ENCODE measurements around the gene LCOR.

LCOR gene

DNA sequence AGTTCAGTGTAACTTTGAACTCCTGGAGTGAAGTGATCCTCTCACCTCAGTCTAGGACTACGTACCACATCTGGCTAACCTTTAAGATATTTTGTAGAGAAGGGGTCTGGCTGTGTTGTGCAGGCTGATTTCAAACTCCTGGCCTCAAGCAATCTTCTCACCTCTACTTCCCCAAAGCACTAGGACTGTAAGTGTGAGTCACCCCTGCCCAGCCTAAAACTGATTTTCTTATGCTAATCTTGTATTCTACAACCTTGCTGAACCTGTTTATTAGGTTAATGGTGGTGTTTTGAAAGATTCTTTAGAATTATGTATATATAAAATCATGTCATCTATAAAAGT, 58.0 kb downstream of the LCOR start:
- H3K18ac ChIP-seq (ENCODE audit: low read depth in 1 of 2, low read length in 2 of 2) = no peak overlapping the region
- no peak overlapping the region for H2BK120ac ChIP-seq (ENCODE audit: low read depth, low read length)
- no peaks in the 10 kb centered on the region for H3K27me3 ChIP-seq (ENCODE audit: control insufficient read depth in 1 of 2, insufficient read depth in 1 of 2, low read length in 2 of 2)
- no peak overlapping the region for H2BK12ac ChIP-seq (ENCODE audit: low read length in 2 of 2)
- no peak overlapping the region for H4K91ac ChIP-seq (ENCODE audit: low read length)
- no peak overlapping the region for H3K4me2 ChIP-seq (ENCODE audit: low read length, poor library complexity, severe bottlenecking)
- H2AFZ ChIP-seq (ENCODE audit: low read depth, low read length) = no peak overlapping the region
- H3K14ac ChIP-seq (ENCODE audit: low read length in 2 of 2) = no peak overlapping the region
- WGBS = no CpG with 5 or more reads among the region's 1 CpG
- no peak overlapping the region for H2BK15ac ChIP-seq (ENCODE audit: low read depth, poor library complexity, severe bottlenecking)
- no peak overlapping the region for H3K23ac ChIP-seq (ENCODE audit: low read length in 2 of 2)
- no peak overlapping the region for H3K9ac ChIP-seq (ENCODE audit: low read length)
- no peaks in the 10 kb centered on the region for H3K4me1 ChIP-seq (ENCODE audit: control insufficient read depth, insufficient read depth, low read depth, low read length)
- DNase-seq = no peak
- H2BK5ac ChIP-seq (ENCODE audit: low read depth, low read length, poor library complexity, severe bottlenecking) = no peak overlapping the region
- H2AK5ac ChIP-seq (ENCODE audit: low read length, severe bottlenecking) = no peak overlapping the region
- no peak overlapping the region for H4K8ac ChIP-seq (ENCODE audit: low read length)
- peaks cover 6 to 16% of the 10 kb centered on the region in 2 experiments for H3K36me3 ChIP-seq (ENCODE audit: control insufficient read depth in 1 of 2, insufficient read depth in 2 of 2, low read depth in 1 of 2, low read length in 2 of 2)
- peaks cover 8% of the 10 kb centered on the region for H3K9me3 ChIP-seq (ENCODE audit: control insufficient read depth, low read length)
- H3K27ac ChIP-seq (ENCODE audit: low read length, poor library complexity, severe bottlenecking) = no peak overlapping the region
- peaks cover 14% of the 10 kb centered on the region for H3K79me1 ChIP-seq (replicated peaks; ENCODE audit: low read length, poor library complexity, severe bottlenecking)
- H3K4me3 ChIP-seq (ENCODE audit: insufficient read depth in 1 of 2, low read depth in 1 of 2, low read length in 2 of 2) = no peak overlapping the region
- H3K4ac ChIP-seq (ENCODE audit: low read depth in 1 of 2, low read length in 2 of 2) = no peak overlapping the region

DNA sequence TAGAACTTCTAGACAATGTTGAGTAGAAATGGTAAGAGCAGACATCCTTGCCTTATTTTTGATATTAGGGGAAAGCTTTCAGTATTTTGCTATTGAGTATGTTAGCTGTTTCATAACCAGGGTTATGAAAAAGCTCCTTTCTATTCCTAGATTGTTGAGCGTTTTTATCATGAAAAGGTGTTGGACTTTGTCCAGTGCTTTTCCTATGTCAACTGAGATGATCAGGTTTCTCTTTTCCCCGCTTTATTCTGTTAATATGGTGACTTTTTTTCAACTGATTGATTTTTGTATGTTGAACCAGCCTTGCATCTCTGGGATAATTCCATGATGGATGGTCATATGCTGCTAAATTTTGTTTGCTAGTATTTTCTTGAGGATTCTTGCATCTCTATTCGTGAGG, 58.5 kb downstream of the LCOR start:
- Histone ChIP-seq H3K9me3 (ENCODE audit: control insufficient read depth, low read length) (peaks cover 8% of the 10 kb centered on the region), H2BK120ac (ENCODE audit: low read depth, low read length) (no peak overlapping the region), H3K9ac (ENCODE audit: low read length) (no peak overlapping the region), H3K27me3 (ENCODE audit: control insufficient read depth in 1 of 2, insufficient read depth in 1 of 2, low read length in 2 of 2) (no peaks in the 10 kb centered on the region), H3K4me1 (ENCODE audit: control insufficient read depth, insufficient read depth, low read depth, low read length) (no peaks in the 10 kb centered on the region), H2BK5ac (ENCODE audit: low read depth, low read length, poor library complexity, severe bottlenecking) (no peak overlapping the region), H3K36me3 (ENCODE audit: control insufficient read depth in 1 of 2, insufficient read depth in 2 of 2, low read depth in 1 of 2, low read length in 2 of 2) (peaks cover 6 to 16% of the 10 kb centered on the region in 2 experiments), H2BK12ac (ENCODE audit: low read length in 2 of 2) (no peak overlapping the region), H3K27ac (ENCODE audit: low read length, poor library complexity, severe bottlenecking) (no peak overlapping the region), H2BK15ac (ENCODE audit: low read depth, poor library complexity, severe bottlenecking) (no peak overlapping the region), H2AK5ac (ENCODE audit: low read length, severe bottlenecking) (no peak overlapping the region), H2AFZ (ENCODE audit: low read depth, low read length) (no peak overlapping the region), H3K79me1 (replicated peaks; ENCODE audit: low read length, poor library complexity, severe bottlenecking) (peaks cover 16% of the 10 kb centered on the region), H3K4ac (ENCODE audit: low read depth in 1 of 2, low read length in 2 of 2) (no peak overlapping the region), H4K8ac (ENCODE audit: low read length) (no peak overlapping the region), H4K91ac (ENCODE audit: low read length) (no peak overlapping the region), H3K23ac (ENCODE audit: low read length in 2 of 2) (no peak overlapping the region), H3K4me2 (ENCODE audit: low read length, poor library complexity, severe bottlenecking) (no peak overlapping the region), H3K4me3 (ENCODE audit: insufficient read depth in 1 of 2, low read depth in 1 of 2, low read length in 2 of 2) (no peak overlapping the region), H3K14ac (ENCODE audit: low read length in 2 of 2) (no peak overlapping the region), H3K18ac (ENCODE audit: low read depth in 1 of 2, low read length in 2 of 2) (no peak overlapping the region)
- no peak for DNase-seq
- WGBS = 86% methylated on average over 3 of the region's 3 CpGs

DNA sequence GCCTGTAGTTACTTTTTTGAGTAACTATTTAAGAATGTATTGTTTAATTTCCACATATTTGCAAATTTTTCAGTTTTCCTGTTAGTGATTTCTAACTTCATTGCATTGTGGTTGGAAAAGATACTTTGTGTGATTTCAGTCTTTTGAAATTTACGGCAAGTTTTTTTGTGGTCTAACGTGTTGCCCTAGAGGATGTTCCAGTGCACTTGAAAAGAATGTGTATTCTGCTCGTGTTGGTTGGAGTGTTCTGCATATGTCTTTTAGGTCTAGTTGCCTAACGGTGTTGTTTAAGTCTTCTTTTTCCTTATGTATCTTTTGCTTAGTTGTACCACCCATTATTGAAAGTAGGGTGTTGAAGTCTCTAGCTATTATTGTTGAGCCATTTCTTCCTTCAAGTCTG, 59.7 kb downstream of the LCOR start:
- Histone ChIP-seq H3K14ac (ENCODE audit: low read length in 2 of 2) (no peak overlapping the region), H3K4me2 (ENCODE audit: low read length, poor library complexity, severe bottlenecking) (no peak overlapping the region), H4K91ac (ENCODE audit: low read length) (no peak overlapping the region), H3K79me1 (replicated peaks; ENCODE audit: low read length, poor library complexity, severe bottlenecking) (peaks cover 18% of the 10 kb centered on the region), H3K9ac (ENCODE audit: low read length) (no peak overlapping the region), H3K9me3 (ENCODE audit: control insufficient read depth, low read length) (peaks cover 8% of the 10 kb centered on the region), H3K4me3 (ENCODE audit: insufficient read depth in 1 of 2, low read depth in 1 of 2, low read length in 2 of 2) (no peak overlapping the region), H3K36me3 (ENCODE audit: control insufficient read depth in 1 of 2, insufficient read depth in 2 of 2, low read depth in 1 of 2, low read length in 2 of 2) (peaks cover 5 to 8% of the 10 kb centered on the region in 2 experiments), H3K27ac (ENCODE audit: low read length, poor library complexity, severe bottlenecking) (no peak overlapping the region), H2AFZ (ENCODE audit: low read depth, low read length) (no peak overlapping the region), H3K4me1 (ENCODE audit: control insufficient read depth, insufficient read depth, low read depth, low read length) (no peaks in the 10 kb centered on the region), H2AK5ac (ENCODE audit: low read length, severe bottlenecking) (no peak overlapping the region), H2BK15ac (ENCODE audit: low read depth, poor library complexity, severe bottlenecking) (no peak overlapping the region), H2BK12ac (ENCODE audit: low read length in 2 of 2) (no peak overlapping the region), H4K8ac (ENCODE audit: low read length) (no peak overlapping the region), H3K27me3 (ENCODE audit: control insufficient read depth in 1 of 2, insufficient read depth in 1 of 2, low read length in 2 of 2) (no peaks in the 10 kb centered on the region), H3K18ac (ENCODE audit: low read depth in 1 of 2, low read length in 2 of 2) (no peak overlapping the region), H3K4ac (ENCODE audit: low read depth in 1 of 2, low read length in 2 of 2) (no peak overlapping the region), H2BK5ac (ENCODE audit: low read depth, low read length, poor library complexity, severe bottlenecking) (no peak overlapping the region), H2BK120ac (ENCODE audit: low read depth, low read length) (no peak overlapping the region), H3K23ac (ENCODE audit: low read length in 2 of 2) (no peak overlapping the region)
- no peak for DNase-seq
- 95% methylated on average over 4 of the region's 4 CpGs for whole genome bisulfite sequencing

DNA sequence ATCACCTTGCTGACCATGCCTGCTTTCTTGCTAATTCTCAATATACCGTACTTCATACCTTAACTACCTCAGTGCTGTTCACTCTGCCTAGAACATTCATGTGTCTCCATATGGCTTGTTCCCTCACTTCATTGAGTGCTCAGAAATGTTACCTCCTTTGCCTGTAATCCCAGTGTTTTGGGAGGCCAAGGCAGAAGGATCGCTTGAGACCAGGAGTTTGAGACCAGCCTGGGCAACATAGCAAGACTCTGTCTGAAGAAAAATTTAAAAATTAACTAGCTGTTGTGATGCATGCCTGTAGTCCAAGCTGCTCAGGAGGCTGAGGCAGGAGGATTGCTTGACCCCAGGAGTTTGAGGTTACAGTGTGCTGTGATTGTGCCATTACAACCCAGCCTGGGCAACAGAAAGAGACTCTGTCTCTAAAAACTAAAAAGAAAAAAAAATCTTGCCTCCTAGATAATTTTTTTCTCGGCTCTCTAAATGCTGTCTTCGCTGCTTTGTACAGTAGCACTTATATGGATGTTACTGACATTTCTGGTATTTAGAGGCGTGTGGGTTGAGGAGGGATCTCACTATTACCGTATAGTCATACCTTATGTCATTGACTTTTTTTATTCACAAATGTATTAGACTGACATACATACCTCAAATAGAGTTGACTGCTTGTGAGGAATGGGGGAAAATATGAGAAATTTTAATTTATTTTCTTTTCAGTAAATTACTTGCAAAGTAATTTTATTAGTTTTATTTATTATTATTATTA, 63.7 kb downstream of the LCOR start:
- 92% methylated on average over 4 of the region's 6 CpGs for WGBS
- Histone ChIP-seq H3K18ac (ENCODE audit: low read depth in 1 of 2, low read length in 2 of 2) (no peak overlapping the region), H3K36me3 (ENCODE audit: control insufficient read depth in 1 of 2, insufficient read depth in 2 of 2, low read depth in 1 of 2, low read length in 2 of 2) (peaks cover 2 to 4% of the 10 kb centered on the region in 2 experiments), H3K9me3 (ENCODE audit: control insufficient read depth, low read length) (peaks cover 8% of the 10 kb centered on the region), H3K27ac (ENCODE audit: low read length, poor library complexity, severe bottlenecking) (no peak overlapping the region), H4K8ac (ENCODE audit: low read length) (no peak overlapping the region), H2BK120ac (ENCODE audit: low read depth, low read length) (no peak overlapping the region), H3K4ac (ENCODE audit: low read depth in 1 of 2, low read length in 2 of 2) (no peak overlapping the region), H3K14ac (ENCODE audit: low read length in 2 of 2) (no peak overlapping the region), H2BK5ac (ENCODE audit: low read depth, low read length, poor library complexity, severe bottlenecking) (no peak overlapping the region), H2AK5ac (ENCODE audit: low read length, severe bottlenecking) (no peak overlapping the region), H3K23ac (ENCODE audit: low read length in 2 of 2) (no peak overlapping the region), H3K9ac (ENCODE audit: low read length) (no peak overlapping the region), H3K79me1 (replicated peaks; ENCODE audit: low read length, poor library complexity, severe bottlenecking) (peaks cover 11% of the 10 kb centered on the region), H4K91ac (ENCODE audit: low read length) (no peak overlapping the region), H2AFZ (ENCODE audit: low read depth, low read length) (no peak overlapping the region), H3K4me2 (ENCODE audit: low read length, poor library complexity, severe bottlenecking) (no peak overlapping the region), H3K4me3 (ENCODE audit: insufficient read depth in 1 of 2, low read depth in 1 of 2, low read length in 2 of 2) (no peak overlapping the region), H3K27me3 (ENCODE audit: control insufficient read depth in 1 of 2, insufficient read depth in 1 of 2, low read length in 2 of 2) (no peaks in the 10 kb centered on the region), H3K4me1 (ENCODE audit: control insufficient read depth, insufficient read depth, low read depth, low read length) (no peaks in the 10 kb centered on the region), H2BK15ac (ENCODE audit: low read depth, poor library complexity, severe bottlenecking) (no peak overlapping the region), H2BK12ac (ENCODE audit: low read length in 2 of 2) (no peak overlapping the region)
- DNase-seq = no peak
